PFSK-1 (cell line): ENCODE data around the gene HLCS.

Source experiments
- FOXP2 ChIP-seq: optimal IDR thresholded peaks from 2 replicates; pipeline ENCODE3; 2011; ENCODE audit warnings: borderline replicate concordance, control low read depth, inconsistent platforms; ENCODE audit not compliant: insufficient read depth; ENCODE audit errors: extremely low read length, extremely low read depth
- POLR2AphosphoS5 ChIP-seq: IDR thresholded peaks from 2 replicates; pipeline ENCODE4 v1.6.1; 2012; ENCODE audit warnings: low read depth, mild to moderate bottlenecking, control low read depth, low read length, moderate library complexity
- REST ChIP-seq, 2 experiments: IDR thresholded peaks; 2 replicates each; pipeline versions ENCODE4 v1.6.1 to v1.8.0; 2011 to 2012; ENCODE audit warnings: low read depth in 2 of 2, low read length in 2 of 2, control low read depth in 1 of 2, inconsistent platforms in 1 of 2, mild to moderate bottlenecking in 1 of 2, moderate library complexity in 1 of 2; ENCODE audit not compliant: insufficient read depth in 1 of 2
- SIN3A ChIP-seq: IDR thresholded peaks from 2 replicates; pipeline ENCODE4 v1.6.1; 2012; ENCODE audit warnings: mild to moderate bottlenecking, low read length, moderate library complexity, borderline replicate concordance; ENCODE audit not compliant: insufficient read depth
- TAF1 ChIP-seq: IDR thresholded peaks from 2 replicates; pipeline ENCODE4 v1.6.1; 2012; ENCODE audit warnings: low read length, control low read depth, borderline replicate concordance; ENCODE audit not compliant: insufficient read depth

The HLCS gene

GRCh38 chr21:36817732-36818450, 148.6 kb downstream of the HLCS start:
- TF ChIP-seq POLR2AphosphoS5 (no peak), SIN3A (no peak), REST (IDR thresholded peaks at IDR 0.05; ENCODE audit: insufficient read depth in 1 of 2, low read depth in 2 of 2, low read length in 2 of 2) (no peak)

GRCh38 chr21:36816561-36817130, 149.8 kb downstream of the HLCS start:
- TF ChIP-seq FOXP2 (no peak), POLR2AphosphoS5 (no peak), SIN3A (no peak), TAF1 (no peak), REST (IDR thresholded peaks at IDR 0.05; ENCODE audit: insufficient read depth in 1 of 2, low read depth in 2 of 2, low read length in 2 of 2) (no peak)

- TF ChIP-seq FOXP2 (no peak), TAF1 (no peak), POLR2AphosphoS5 (no peak), SIN3A (no peak), REST (IDR thresholded peaks at IDR 0.05; ENCODE audit: insufficient read depth in 1 of 2, low read depth in 2 of 2, low read length in 2 of 2) (no peak)
Observed at GRCh38 chr21:36815284-36815683, 151.2 kb downstream of the HLCS start.

GRCh38 chr21:36813052-36813451, 153.4 kb downstream of the HLCS start:
- no peak for TF ChIP-seq TAF1
- no peak for TF ChIP-seq SIN3A
- TF ChIP-seq POLR2AphosphoS5: no peak
- no peak for TF ChIP-seq FOXP2
- no peak for TF ChIP-seq REST (IDR thresholded peaks at IDR 0.05; ENCODE audit: insufficient read depth in 1 of 2, low read depth in 2 of 2, low read length in 2 of 2)
